Panc1 (cell line): ENCODE measurements around the gene TACC2.

Experiments
- POLR2AphosphoS5 ChIP-seq: IDR thresholded peaks from 2 replicates; pipeline ENCODE4 v1.6.1; 2012; ENCODE audit warnings: mild to moderate bottlenecking, low read depth, low read length, moderate library complexity
- SIN3A ChIP-seq: IDR thresholded peaks from 2 replicates; pipeline ENCODE4 v1.6.1; 2012; ENCODE audit warnings: low read depth, mild to moderate bottlenecking, low read length, moderate library complexity, borderline replicate concordance; ENCODE audit not compliant: insufficient read depth
- TCF7L2 ChIP-seq: IDR thresholded peaks from 2 replicates; pipeline ENCODE4 v1.6.1; 2011; ENCODE audit warnings: mild to moderate bottlenecking, low read depth, low read length, inconsistent platforms
- TF ChIP-seq, protein P1 (sequence below), 2 experiments: IDR thresholded peaks; 2 replicates each; pipeline ENCODE4 v1.6.1; 2011 to 2012; ENCODE audit warnings: low read depth in 2 of 2, control low read depth in 1 of 2, low read length in 1 of 2, mild to moderate bottlenecking in 1 of 2, moderate library complexity in 1 of 2; ENCODE audit not compliant: insufficient read depth in 1 of 2
- TF ChIP-seq, protein P2 (sequence below): fragments of 450-650 bp; IDR thresholded peaks from 2 replicates; pipeline ENCODE4 v1.5.1; 2017; ENCODE audit warnings: mild to moderate bottlenecking

DNA sequence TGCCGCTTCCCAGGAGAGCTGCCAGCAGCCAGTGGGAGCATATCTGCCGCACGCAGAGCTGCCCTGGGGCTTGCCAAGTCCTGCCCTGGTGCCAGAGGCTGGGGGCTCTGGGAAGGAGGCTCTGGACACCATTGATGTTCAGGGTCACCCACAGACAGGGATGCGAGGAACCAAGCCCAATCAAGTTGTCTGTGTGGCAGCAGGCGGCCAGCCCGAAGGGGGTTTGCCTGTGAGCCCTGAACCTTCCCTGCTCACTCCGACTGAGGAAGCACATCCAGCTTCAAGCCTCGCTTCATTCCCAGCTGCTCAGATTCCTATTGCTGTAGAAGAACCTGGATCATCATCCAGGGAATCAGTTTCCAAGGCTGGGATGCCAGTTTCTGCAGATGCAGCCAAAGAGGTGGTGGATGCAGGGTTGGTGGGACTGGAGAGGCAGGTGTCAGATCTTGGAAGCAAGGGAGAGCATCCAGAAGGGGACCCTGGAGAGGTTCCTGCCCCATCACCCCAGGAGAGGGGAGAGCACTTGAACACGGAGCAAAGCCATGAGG, 94.6 kb downstream of the TACC2 start:
- TF ChIP-seq, protein P1, sequence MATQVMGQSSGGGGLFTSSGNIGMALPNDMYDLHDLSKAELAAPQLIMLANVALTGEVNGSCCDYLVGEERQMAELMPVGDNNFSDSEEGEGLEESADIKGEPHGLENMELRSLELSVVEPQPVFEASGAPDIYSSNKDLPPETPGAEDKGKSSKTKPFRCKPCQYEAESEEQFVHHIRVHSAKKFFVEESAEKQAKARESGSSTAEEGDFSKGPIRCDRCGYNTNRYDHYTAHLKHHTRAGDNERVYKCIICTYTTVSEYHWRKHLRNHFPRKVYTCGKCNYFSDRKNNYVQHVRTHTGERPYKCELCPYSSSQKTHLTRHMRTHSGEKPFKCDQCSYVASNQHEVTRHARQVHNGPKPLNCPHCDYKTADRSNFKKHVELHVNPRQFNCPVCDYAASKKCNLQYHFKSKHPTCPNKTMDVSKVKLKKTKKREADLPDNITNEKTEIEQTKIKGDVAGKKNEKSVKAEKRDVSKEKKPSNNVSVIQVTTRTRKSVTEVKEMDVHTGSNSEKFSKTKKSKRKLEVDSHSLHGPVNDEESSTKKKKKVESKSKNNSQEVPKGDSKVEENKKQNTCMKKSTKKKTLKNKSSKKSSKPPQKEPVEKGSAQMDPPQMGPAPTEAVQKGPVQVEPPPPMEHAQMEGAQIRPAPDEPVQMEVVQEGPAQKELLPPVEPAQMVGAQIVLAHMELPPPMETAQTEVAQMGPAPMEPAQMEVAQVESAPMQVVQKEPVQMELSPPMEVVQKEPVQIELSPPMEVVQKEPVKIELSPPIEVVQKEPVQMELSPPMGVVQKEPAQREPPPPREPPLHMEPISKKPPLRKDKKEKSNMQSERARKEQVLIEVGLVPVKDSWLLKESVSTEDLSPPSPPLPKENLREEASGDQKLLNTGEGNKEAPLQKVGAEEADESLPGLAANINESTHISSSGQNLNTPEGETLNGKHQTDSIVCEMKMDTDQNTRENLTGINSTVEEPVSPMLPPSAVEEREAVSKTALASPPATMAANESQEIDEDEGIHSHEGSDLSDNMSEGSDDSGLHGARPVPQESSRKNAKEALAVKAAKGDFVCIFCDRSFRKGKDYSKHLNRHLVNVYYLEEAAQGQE (IDR thresholded peaks at IDR 0.05; ENCODE audit: insufficient read depth in 1 of 2, low read depth in 2 of 2, low read length in 1 of 2), result no peak
- TF ChIP-seq, protein P2, sequence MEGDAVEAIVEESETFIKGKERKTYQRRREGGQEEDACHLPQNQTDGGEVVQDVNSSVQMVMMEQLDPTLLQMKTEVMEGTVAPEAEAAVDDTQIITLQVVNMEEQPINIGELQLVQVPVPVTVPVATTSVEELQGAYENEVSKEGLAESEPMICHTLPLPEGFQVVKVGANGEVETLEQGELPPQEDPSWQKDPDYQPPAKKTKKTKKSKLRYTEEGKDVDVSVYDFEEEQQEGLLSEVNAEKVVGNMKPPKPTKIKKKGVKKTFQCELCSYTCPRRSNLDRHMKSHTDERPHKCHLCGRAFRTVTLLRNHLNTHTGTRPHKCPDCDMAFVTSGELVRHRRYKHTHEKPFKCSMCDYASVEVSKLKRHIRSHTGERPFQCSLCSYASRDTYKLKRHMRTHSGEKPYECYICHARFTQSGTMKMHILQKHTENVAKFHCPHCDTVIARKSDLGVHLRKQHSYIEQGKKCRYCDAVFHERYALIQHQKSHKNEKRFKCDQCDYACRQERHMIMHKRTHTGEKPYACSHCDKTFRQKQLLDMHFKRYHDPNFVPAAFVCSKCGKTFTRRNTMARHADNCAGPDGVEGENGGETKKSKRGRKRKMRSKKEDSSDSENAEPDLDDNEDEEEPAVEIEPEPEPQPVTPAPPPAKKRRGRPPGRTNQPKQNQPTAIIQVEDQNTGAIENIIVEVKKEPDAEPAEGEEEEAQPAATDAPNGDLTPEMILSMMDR, result no peak
- TF ChIP-seq SIN3A (no peak), POLR2AphosphoS5 (no peak), TCF7L2 (no peak)
